DMS53 (cell line): Measurements from ENCODE around the gene HLA-B.
A peak's percentile ranks its signal among the peaks of the same experiment; 100 is the strongest.

Experiments
- DNase-seq: peaks from one replicate; lab custom pipeline; 2025; lab: John Stamatoyannopoulos, UW

Gene HLA-B

GRCh38 chr6:31352683-31353383 is 4.1 kb downstream of the HLA-B start:
- DNase-seq = no peak

- no peak for DNase-seq
Measured at GRCh38 chr6:31352310-31352682, 4.7 kb downstream of the HLA-B start.

- peak; percentile 16 for DNase-seq
Measured at GRCh38 chr6:31351401-31352309, 5.3 kb downstream of the HLA-B start.

- no peak for DNase-seq
Measured at GRCh38 chr6:31351033-31351380, 6.0 kb downstream of the HLA-B start.

GRCh38 chr6:31350196-31351032 is 6.6 kb downstream of the HLA-B start:
- DNase-seq = no peak

GRCh38 chr6:31349301-31349700 is 7.7 kb downstream of the HLA-B start:
- no peak for DNase-seq

- DNase-seq = no peak
Measured at GRCh38 chr6:31345026-31345730, 11.8 kb downstream of the HLA-B start.

GRCh38 chr6:31340228-31340627 is 16.8 kb downstream of the HLA-B start:
- no peak for DNase-seq

GRCh38 chr6:31339210-31339609 is 17.8 kb downstream of the HLA-B start:
- no peak for DNase-seq

GRCh38 chr6:31336896-31337496 is 20.0 kb downstream of the HLA-B start:
- DNase-seq = peak; percentile 80

- no peak for DNase-seq
Measured at GRCh38 chr6:31332637-31333602, 24.1 kb downstream of the HLA-B start.

GRCh38 chr6:31328355-31328960 is 28.5 kb downstream of the HLA-B start:
- DNase-seq = peak; percentile 39

GRCh38 chr6:31321820-31322219 is 35.2 kb downstream of the HLA-B start:
- DNase-seq = no peak

GRCh38 chr6:31321005-31321707 is 35.8 kb downstream of the HLA-B start:
- DNase-seq = no peak

- peak; percentile 27 for DNase-seq
Measured at GRCh38 chr6:31317036-31317435, 39.9 kb downstream of the HLA-B start.

GRCh38 chr6:31309641-31310040 is 47.3 kb downstream of the HLA-B start:
- DNase-seq = no peak

- DNase-seq = no peak
Measured at GRCh38 chr6:31308845-31309175, 48.2 kb downstream of the HLA-B start.

GRCh38 chr6:31308050-31308844 is 48.7 kb downstream of the HLA-B start:
- peak; percentile 99 for DNase-seq

GRCh38 chr6:31307669-31308049 is 49.3 kb downstream of the HLA-B start:
- no peak for DNase-seq
